SK-N-SH treated with all-trans-retinoic acid at 6 μM for 48 hours (cell line): ENCODE measurements around the gene CD248.

ENCODE experiments used
- ATAC-seq: fragments of 200-7000 bp; cut with Tn5 transposase; 3 replicates; pipeline ENCODE4 v1.9.1; 2020; ENCODE audit warnings: mild to moderate bottlenecking, moderate library complexity
- ARNTL ChIP-seq: fragments of 450-650 bp; formaldehyde crosslinking; IDR thresholded peaks from 2 replicates; pipeline ENCODE4 v1.5.0; 2020; ENCODE audit warnings: low read depth, mild to moderate bottlenecking, moderate library complexity, borderline replicate concordance
- BACH2 ChIP-seq: fragments of 250-450 bp; sonication (Bioruptor Pico); IDR thresholded peaks from 2 replicates; pipeline ENCODE4 v1.9.0; 2021; ENCODE audit warnings: mild to moderate bottlenecking, borderline replicate concordance
- CSDC2 ChIP-seq: fragments of 250-450 bp; sonication (Bioruptor Pico); IDR thresholded peaks from 2 replicates; pipeline ENCODE4 v1.5.0; 2020; ENCODE audit warnings: mild to moderate bottlenecking, moderate library complexity
- ESRRG ChIP-seq: fragments of 250-450 bp; sonication (Bioruptor Pico); IDR thresholded peaks from 2 replicates; pipeline ENCODE4 v1.6.1; 2021; ENCODE audit warnings: mild to moderate bottlenecking
- GLIS3 ChIP-seq: fragments of 250-450 bp; sonication (Bioruptor Pico); IDR thresholded peaks from 2 replicates; pipeline ENCODE4 v1.5.0; 2020; ENCODE audit warnings: mild to moderate bottlenecking, moderate library complexity
- ISL1 ChIP-seq: fragments of 250-450 bp; sonication (Bioruptor Pico); IDR thresholded peaks from 2 replicates; pipeline ENCODE4 v2.1.2; 2022; ENCODE audit warnings: mild to moderate bottlenecking, moderate library complexity
- OSR1 ChIP-seq: fragments of 250-450 bp; sonication (Bioruptor Pico); IDR thresholded peaks from 2 replicates; pipeline ENCODE4 v1.8.0; 2022; ENCODE audit warnings: moderate library complexity, mild to moderate bottlenecking, inconsistent platforms
- PPARA ChIP-seq: fragments of 250-450 bp; sonication (Bioruptor Pico); IDR thresholded peaks from 2 replicates; pipeline ENCODE4 v1.5.0; 2020; ENCODE audit warnings: mild to moderate bottlenecking, borderline replicate concordance
- RARB ChIP-seq: fragments of 250-450 bp; sonication (Bioruptor Pico); IDR thresholded peaks from 2 replicates; pipeline ENCODE4 v1.8.0; 2021; ENCODE audit warnings: mild to moderate bottlenecking, moderate library complexity
- SNAI2 ChIP-seq: fragments of 250-450 bp; sonication (Bioruptor Pico); IDR thresholded peaks from 2 replicates; pipeline ENCODE4 v1.5.0; 2020; ENCODE audit warnings: mild to moderate bottlenecking, moderate library complexity
- TCF4 ChIP-seq: fragments of 250-450 bp; sonication (Bioruptor Pico); IDR thresholded peaks from 2 replicates; pipeline ENCODE4 v1.8.0; 2021; ENCODE audit warnings: mild to moderate bottlenecking, moderate library complexity, borderline replicate concordance
- TOX ChIP-seq: fragments of 250-450 bp; sonication (Bioruptor Pico); IDR thresholded peaks from 2 replicates; pipeline ENCODE4 v1.8.0; 2021; ENCODE audit warnings: mild to moderate bottlenecking, moderate library complexity, borderline replicate concordance
- ZC3H10 ChIP-seq: fragments of 250-450 bp; sonication (Bioruptor Pico); IDR thresholded peaks from 2 replicates; pipeline ENCODE4 v1.5.1; 2021; ENCODE audit warnings: mild to moderate bottlenecking, moderate library complexity
- ZFP3 ChIP-seq: fragments of 250-450 bp; sonication (Bioruptor Pico); IDR thresholded peaks from 2 replicates; pipeline ENCODE4 v1.5.0; 2020; ENCODE audit warnings: mild to moderate bottlenecking, moderate library complexity
- ZFP30 ChIP-seq: fragments of 450-650 bp; formaldehyde crosslinking; IDR thresholded peaks from 2 replicates; pipeline ENCODE4 v1.5.0; 2022; ENCODE audit warnings: mild to moderate bottlenecking, moderate library complexity
- ZNF565 ChIP-seq: fragments of 450-650 bp; formaldehyde crosslinking; conservative IDR thresholded peaks from 2 replicates; pipeline ENCODE4 v1.5.0; 2020; ENCODE audit warnings: low read depth, mild to moderate bottlenecking, moderate library complexity
- ZNF70 ChIP-seq: fragments of 450-650 bp; formaldehyde crosslinking; IDR thresholded peaks from 2 replicates; pipeline ENCODE4 v1.5.0; 2020; ENCODE audit warnings: mild to moderate bottlenecking, moderate library complexity
- ZNF8 ChIP-seq: fragments of 450-650 bp; formaldehyde crosslinking; IDR thresholded peaks from 2 replicates; pipeline ENCODE4 v1.5.0; 2020; ENCODE audit warnings: mild to moderate bottlenecking, moderate library complexity
- TF ChIP-seq, protein P1 (sequence below): fragments of 250-450 bp; sonication (Bioruptor Pico); IDR thresholded peaks from 2 replicates; pipeline ENCODE4 v1.5.1; 2020; ENCODE audit warnings: low read depth, mild to moderate bottlenecking, moderate library complexity
- TF ChIP-seq, protein P2 (sequence below): fragments of 250-450 bp; sonication (Bioruptor Pico); IDR thresholded peaks from 2 replicates; pipeline ENCODE4 v1.5.1; 2021; ENCODE audit warnings: mild to moderate bottlenecking, moderate library complexity
- TF ChIP-seq, protein P3 (sequence below): fragments of 250-450 bp; sonication (Bioruptor Pico); IDR thresholded peaks from 2 replicates; pipeline ENCODE4 v1.8.0; 2021; ENCODE audit warnings: low read depth, mild to moderate bottlenecking, moderate library complexity, borderline replicate concordance
- TF ChIP-seq, protein P4 (sequence below): fragments of 250-450 bp; sonication (Bioruptor Pico); IDR thresholded peaks from 2 replicates; pipeline ENCODE4 v1.8.0; 2020; ENCODE audit warnings: mild to moderate bottlenecking, moderate library complexity, borderline replicate concordance

Gene CD248

DNA sequence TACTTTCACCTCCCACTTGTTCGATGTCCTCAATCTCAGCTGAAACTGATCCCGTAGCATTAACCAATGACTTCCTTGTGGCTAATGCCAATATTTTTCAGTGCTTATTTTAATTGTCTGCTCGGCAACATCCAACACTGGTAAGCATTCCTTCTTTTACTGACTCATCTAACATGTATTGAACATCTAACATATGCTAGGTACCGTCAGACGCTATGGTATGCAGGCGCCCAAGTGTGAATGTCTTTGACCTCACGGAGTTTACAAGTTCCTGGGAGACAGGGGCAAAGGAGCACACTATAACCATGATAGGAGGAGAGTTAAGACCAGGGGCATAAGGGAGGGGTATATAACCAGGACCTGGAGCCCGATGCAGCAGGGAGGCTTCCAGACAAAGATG, 26.3 kb upstream of the CD248 start:
- ATAC-seq: no peak
- TF ChIP-seq, protein P1, sequence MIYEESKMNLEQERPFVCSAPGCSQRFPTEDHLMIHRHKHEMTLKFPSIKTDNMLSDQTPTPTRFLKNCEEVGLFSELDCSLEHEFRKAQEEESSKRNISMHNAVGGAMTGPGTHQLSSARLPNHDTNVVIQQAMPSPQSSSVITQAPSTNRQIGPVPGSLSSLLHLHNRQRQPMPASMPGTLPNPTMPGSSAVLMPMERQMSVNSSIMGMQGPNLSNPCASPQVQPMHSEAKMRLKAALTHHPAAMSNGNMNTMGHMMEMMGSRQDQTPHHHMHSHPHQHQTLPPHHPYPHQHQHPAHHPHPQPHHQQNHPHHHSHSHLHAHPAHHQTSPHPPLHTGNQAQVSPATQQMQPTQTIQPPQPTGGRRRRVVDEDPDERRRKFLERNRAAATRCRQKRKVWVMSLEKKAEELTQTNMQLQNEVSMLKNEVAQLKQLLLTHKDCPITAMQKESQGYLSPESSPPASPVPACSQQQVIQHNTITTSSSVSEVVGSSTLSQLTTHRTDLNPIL (CRISPR knock-in tag): no peak

DNA sequence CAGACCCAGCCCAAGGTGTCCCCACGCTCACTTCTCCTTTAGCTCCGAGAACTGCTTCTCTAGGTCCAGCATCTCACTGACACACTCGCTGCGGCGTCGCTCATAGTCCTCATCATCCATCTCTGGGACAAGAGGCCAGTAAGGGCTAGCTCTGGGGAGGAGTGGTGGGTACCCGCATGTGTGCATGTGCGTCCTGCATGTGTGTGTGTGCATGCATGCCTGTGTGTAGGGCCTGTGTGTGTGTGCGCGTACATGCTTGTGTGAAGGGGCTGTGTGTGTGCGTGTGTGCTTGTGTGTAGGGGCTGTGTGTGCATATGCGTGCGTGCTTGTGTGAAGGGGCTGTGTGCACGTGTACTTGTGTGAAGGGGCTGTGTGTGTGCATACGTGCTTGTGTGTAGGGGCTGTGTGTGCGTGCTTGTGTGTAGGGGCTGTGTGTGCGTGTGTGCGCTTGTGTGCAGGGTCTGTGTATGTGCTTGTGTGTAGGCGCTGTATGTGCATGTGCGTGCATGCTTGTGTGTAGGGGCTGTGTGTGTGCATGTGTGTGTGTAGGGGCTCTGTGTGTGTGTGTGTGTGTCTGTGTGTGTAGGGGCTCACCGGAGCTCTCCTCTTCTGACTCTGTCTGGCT, 24.8 kb upstream of the CD248 start:
- TF ChIP-seq ARNTL: no peak
- TF ChIP-seq ZNF8 (CRISPR knock-in tag): no peak
- no peak for TF ChIP-seq ISL1 (CRISPR knock-in tag)
- TF ChIP-seq CSDC2 (CRISPR knock-in tag): no peak
- TF ChIP-seq SNAI2: no peak
- TF ChIP-seq, protein P1 (CRISPR knock-in tag): no peak
- TF ChIP-seq, protein P2, sequence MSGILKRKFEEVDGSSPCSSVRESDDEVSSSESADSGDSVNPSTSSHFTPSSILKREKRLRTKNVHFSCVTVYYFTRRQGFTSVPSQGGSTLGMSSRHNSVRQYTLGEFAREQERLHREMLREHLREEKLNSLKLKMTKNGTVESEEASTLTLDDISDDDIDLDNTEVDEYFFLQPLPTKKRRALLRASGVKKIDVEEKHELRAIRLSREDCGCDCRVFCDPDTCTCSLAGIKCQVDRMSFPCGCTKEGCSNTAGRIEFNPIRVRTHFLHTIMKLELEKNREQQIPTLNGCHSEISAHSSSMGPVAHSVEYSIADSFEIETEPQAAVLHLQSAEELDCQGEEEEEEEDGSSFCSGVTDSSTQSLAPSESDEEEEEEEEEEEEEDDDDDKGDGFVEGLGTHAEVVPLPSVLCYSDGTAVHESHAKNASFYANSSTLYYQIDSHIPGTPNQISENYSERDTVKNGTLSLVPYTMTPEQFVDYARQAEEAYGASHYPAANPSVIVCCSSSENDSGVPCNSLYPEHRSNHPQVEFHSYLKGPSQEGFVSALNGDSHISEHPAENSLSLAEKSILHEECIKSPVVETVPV (CRISPR knock-in tag): no peak
- TF ChIP-seq RARB (CRISPR knock-in tag): no peak
- no peak for TF ChIP-seq ZNF565 (CRISPR knock-in tag)
- TF ChIP-seq ZFP30 (CRISPR knock-in tag): no peak
- TF ChIP-seq ESRRG (CRISPR knock-in tag): no peak
- no peak for TF ChIP-seq ZC3H10 (CRISPR knock-in tag)
- TF ChIP-seq, protein P3, sequence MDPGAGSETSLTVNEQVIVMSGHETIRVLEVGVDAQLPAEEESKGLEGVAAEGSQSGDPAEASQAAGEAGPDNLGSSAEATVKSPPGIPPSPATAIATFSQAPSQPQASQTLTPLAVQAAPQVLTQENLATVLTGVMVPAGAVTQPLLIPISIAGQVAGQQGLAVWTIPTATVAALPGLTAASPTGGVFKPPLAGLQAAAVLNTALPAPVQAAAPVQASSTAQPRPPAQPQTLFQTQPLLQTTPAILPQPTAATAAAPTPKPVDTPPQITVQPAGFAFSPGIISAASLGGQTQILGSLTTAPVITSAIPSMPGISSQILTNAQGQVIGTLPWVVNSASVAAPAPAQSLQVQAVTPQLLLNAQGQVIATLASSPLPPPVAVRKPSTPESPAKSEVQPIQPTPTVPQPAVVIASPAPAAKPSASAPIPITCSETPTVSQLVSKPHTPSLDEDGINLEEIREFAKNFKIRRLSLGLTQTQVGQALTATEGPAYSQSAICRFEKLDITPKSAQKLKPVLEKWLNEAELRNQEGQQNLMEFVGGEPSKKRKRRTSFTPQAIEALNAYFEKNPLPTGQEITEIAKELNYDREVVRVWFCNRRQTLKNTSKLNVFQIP (CRISPR knock-in tag): no peak
- no peak for ATAC-seq

DNA sequence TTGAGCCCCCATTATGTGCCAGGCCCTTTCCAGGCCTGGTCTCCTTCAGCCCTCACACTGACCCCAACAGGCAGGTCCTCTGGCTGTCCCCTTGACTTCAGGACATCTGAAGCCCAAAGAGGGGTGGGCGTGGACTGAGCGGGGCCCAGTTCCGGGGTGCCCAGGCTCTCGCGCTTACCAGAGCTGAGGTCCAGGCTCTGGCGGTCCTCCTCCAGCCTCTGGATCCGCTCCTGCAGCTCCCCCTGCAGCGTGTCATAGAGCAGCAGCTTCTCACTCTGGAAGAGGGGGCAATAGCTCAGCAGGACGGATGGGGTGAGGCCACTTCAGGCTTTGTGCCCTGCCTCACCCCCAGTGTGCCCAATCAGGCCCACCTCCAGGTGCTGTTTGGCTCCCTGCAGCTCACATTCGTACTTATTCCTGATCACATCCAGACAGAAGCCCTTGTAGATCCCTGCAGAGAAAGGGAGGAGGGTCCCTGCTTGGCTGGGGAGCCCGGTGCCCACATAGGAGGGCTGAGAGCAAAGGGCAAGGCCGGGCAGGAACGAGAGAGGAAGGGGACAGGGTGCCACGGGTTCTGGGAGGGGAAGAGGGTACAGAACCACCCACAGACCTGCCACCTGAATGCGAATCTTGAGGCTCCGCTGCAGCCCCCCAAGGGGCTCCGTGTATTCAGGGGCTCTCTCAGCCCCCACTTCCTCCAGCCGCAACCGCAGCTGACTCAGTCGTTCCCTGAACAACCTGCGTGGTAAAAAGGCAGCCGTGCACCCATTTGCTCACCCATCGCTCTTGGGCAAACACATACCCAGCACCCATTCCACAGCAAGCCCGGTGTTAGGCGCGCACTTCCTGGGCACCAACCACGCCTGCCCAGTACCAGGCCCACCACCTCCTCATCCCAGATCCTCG, 24.0 kb upstream of the CD248 start:
- TF ChIP-seq SNAI2 (no peak), PPARA (CRISPR knock-in tag) (no peak), CSDC2 (CRISPR knock-in tag) (no peak), ZNF70 (CRISPR knock-in tag) (no peak), GLIS3 (CRISPR knock-in tag) (no peak), BACH2 (CRISPR knock-in tag) (no peak), TCF4 (CRISPR knock-in tag) (no peak), ZFP3 (CRISPR knock-in tag) (no peak), ESRRG (CRISPR knock-in tag) (no peak)
- TF ChIP-seq, protein P1 (CRISPR knock-in tag): no peak
- no peak for ATAC-seq

DNA sequence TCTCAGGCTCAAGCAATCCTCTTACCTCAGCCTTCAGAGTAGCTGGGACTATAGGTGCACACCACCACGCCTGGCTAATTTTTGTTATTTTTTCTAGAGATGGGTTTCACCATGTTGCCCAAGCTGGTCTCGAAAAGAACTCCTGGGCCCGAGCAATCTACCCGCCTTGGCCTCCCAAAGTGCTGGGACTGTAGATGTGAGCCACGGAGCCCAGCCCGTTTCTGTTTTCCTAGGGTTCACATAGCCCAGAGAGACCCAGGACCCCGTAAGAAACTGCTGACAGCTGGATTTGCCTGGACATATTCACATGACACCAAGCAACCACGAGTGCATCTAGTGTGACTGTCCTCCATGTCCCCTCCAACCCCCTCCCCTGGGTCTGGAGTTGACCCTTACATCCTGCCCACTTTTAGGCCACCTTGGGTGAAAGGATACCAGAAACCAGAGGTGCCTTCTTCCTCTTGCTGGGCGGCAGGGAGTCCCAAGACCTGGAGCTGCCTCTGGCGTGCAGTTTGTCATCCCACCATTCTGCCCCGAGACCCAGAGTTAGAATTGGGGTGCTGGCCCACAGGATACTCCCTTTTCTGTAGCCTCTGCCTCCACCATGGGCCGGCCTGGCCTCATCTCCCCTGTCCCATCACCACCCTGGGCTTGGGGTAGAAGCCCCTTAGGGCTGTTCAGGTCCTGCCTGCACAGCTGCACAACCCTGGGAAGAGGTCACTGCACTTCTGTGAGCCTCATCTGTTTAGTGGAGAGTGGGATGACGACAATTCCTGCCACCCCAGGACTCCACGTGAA, 23.0 kb upstream of the CD248 start:
- no peak for ATAC-seq
- TF ChIP-seq ZFP3 (CRISPR knock-in tag): no peak
- no peak for TF ChIP-seq TOX (CRISPR knock-in tag)
- TF ChIP-seq, protein P4, sequence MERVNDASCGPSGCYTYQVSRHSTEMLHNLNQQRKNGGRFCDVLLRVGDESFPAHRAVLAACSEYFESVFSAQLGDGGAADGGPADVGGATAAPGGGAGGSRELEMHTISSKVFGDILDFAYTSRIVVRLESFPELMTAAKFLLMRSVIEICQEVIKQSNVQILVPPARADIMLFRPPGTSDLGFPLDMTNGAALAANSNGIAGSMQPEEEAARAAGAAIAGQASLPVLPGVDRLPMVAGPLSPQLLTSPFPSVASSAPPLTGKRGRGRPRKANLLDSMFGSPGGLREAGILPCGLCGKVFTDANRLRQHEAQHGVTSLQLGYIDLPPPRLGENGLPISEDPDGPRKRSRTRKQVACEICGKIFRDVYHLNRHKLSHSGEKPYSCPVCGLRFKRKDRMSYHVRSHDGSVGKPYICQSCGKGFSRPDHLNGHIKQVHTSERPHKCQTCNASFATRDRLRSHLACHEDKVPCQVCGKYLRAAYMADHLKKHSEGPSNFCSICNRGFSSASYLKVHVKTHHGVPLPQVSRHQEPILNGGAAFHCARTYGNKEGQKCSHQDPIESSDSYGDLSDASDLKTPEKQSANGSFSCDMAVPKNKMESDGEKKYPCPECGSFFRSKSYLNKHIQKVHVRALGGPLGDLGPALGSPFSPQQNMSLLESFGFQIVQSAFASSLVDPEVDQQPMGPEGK (CRISPR knock-in tag): no peak
- TF ChIP-seq ZNF8 (CRISPR knock-in tag): no peak
- TF ChIP-seq ZFP30 (CRISPR knock-in tag): no peak
- TF ChIP-seq ZNF70 (CRISPR knock-in tag): no peak
- no peak for TF ChIP-seq OSR1 (CRISPR knock-in tag)
- no peak for TF ChIP-seq CSDC2 (CRISPR knock-in tag)
- TF ChIP-seq ZNF565 (CRISPR knock-in tag): no peak
- TF ChIP-seq, protein P2 (CRISPR knock-in tag): no peak
- TF ChIP-seq ZC3H10 (CRISPR knock-in tag): no peak
